ENCODE data around the gene HOXC13. TPM values are rescaled to one million over a fixed set of nuclear protein-coding genes. Genes with fewer than 3 reads are reported as not detected.

The HOXC13 gene
- total RNA-seq, 1 donor from 2014 or later: not detected

GRCh38 chr12:53973236-53974042, 34.8 kb downstream of the HOXC13 start:
- no peak for TF ChIP-seq POLR2A (IDR thresholded peaks at IDR 0.05)
- TF ChIP-seq CTCF (IDR thresholded peaks at IDR 0.05): no peak
- TF ChIP-seq POLR2AphosphoS5 (IDR thresholded peaks at IDR 0.05; ENCODE audit: insufficient read depth in 1 of 2, low read depth in 1 of 2): no peak
- Histone ChIP-seq H3K27me3 (peaks cover 25% of the 10 kb centered on the region), H3K4me3 (peak overlapping the region; percentile 32 to 41), H3K36me3 (no peaks in the 10 kb centered on the region), H3K4me1 (peaks cover 20% of the 10 kb centered on the region), H3K9me3 (no peaks in the 10 kb centered on the region), H3K27ac (no peak overlapping the region)
- DNase-seq (ENCODE audit: extremely low spot score in 2 of 2): no peak
- intact Hi-C loops (cut with DNase I): no loop called here

- DNase-seq (ENCODE audit: extremely low spot score in 2 of 2): no peak
- peaks cover 25% of the 10 kb centered on the region for H3K27me3 ChIP-seq
- no peaks in the 10 kb centered on the region for H3K9me3 ChIP-seq
- TF ChIP-seq POLR2A (IDR thresholded peaks at IDR 0.05) (no peak), CTCF (IDR thresholded peaks at IDR 0.05) (no peak), POLR2AphosphoS5 (IDR thresholded peaks at IDR 0.05; ENCODE audit: insufficient read depth in 1 of 2, low read depth in 1 of 2) (no peak)
- peaks cover 20% of the 10 kb centered on the region for H3K4me1 ChIP-seq
- H3K27ac ChIP-seq: no peak within 1 kb of the TSS
- intact Hi-C loops (cut with DNase I): no loop called here
- peak within 1 kb of the TSS; percentile 32 to 41 for H3K4me3 ChIP-seq
- no peaks in the 10 kb centered on the region for H3K36me3 ChIP-seq
Observed at GRCh38 chr12:53974084-53975063, 35.7 kb downstream of the HOXC13 start, which contains the start of gene HOTAIR. HOTAIR (minus strand) TSS chr12:53974954.

GRCh38 chr12:53975064-53975471, 36.4 kb downstream of the HOXC13 start:
- H3K36me3 ChIP-seq: no peaks in the 10 kb centered on the region
- peaks cover 25% of the 10 kb centered on the region for H3K27me3 ChIP-seq
- intact Hi-C loops (cut with DNase I): no loop called here
- no peak for DNase-seq (ENCODE audit: extremely low spot score in 2 of 2)
- H3K9me3 ChIP-seq: no peaks in the 10 kb centered on the region
- peak overlapping the region; percentile 32 to 41 for H3K4me3 ChIP-seq
- peaks cover 20% of the 10 kb centered on the region for H3K4me1 ChIP-seq
- TF ChIP-seq CTCF (IDR thresholded peaks at IDR 0.05): no peak
- no peak for TF ChIP-seq POLR2A (IDR thresholded peaks at IDR 0.05)
- no peak for TF ChIP-seq POLR2AphosphoS5 (IDR thresholded peaks at IDR 0.05; ENCODE audit: insufficient read depth in 1 of 2, low read depth in 1 of 2)
- H3K27ac ChIP-seq: no peak overlapping the region

GRCh38 chr12:53975479-53976152, 37.0 kb downstream of the HOXC13 start:
- Histone ChIP-seq H3K36me3 (no peaks in the 10 kb centered on the region), H3K9me3 (no peaks in the 10 kb centered on the region), H3K27ac (no peak overlapping the region), H3K4me3 (no peak overlapping the region), H3K27me3 (peaks cover 25% of the 10 kb centered on the region), H3K4me1 (peaks cover 20% of the 10 kb centered on the region)
- no peak for TF ChIP-seq POLR2A (IDR thresholded peaks at IDR 0.05)
- no peak for TF ChIP-seq CTCF (IDR thresholded peaks at IDR 0.05)
- no peak for DNase-seq (ENCODE audit: extremely low spot score in 2 of 2)
- intact Hi-C loops (cut with DNase I): no loop called here
